Prostate gland (tissue), 2 donors: ENCODE results near the gene VAV2. TPM values are rescaled to one million over a fixed set of nuclear protein-coding genes. Genes with fewer than 3 reads are reported as not detected.

Experiments used
- DNase-seq: peaks from one replicate; pipeline ENCODE4 v3.0.0-alpha.2; 2019; ENCODE audit warnings: low spot score
- H3K27ac ChIP-seq, 2 donors: fragments of 200-600 bp; sonication (generic); 2 replicates each; pipeline ENCODE4 v1.5.1; 2017 to 2019
- H3K27me3 ChIP-seq: fragments of 200-600 bp; sonication (generic); replicated peaks from 2 replicates; pipeline ENCODE4 v1.5.1; 2019; ENCODE audit not compliant: insufficient read depth
- H3K36me3 ChIP-seq, 2 donors: fragments of 200-600 bp; sonication (generic); 1 replicate in 1 of 2; 2 replicates in 1 of 2; pipeline versions ENCODE4 v1.5.1 to v1.8.1; 2017 to 2019
- H3K4me1 ChIP-seq: fragments of 200-600 bp; sonication (generic); replicated peaks from 2 replicates; pipeline ENCODE4 v1.5.1; 2019
- H3K4me3 ChIP-seq, 2 donors: fragments of 200-600 bp; sonication (generic); 2 replicates each; pipeline ENCODE4 v1.5.1; 2017 to 2019
- H3K9me3 ChIP-seq: fragments of 200-600 bp; sonication (generic); 2 replicates; pipeline ENCODE4 v1.5.1; 2017
- POLR2A ChIP-seq: fragments of 450-650 bp; IDR thresholded peaks from one replicate; pipeline ENCODE4 v1.6.1; 2016; ENCODE audit warnings: antibody characterized with exemption, mild to moderate bottlenecking
- POLR2AphosphoS5 ChIP-seq: sonication (generic); formaldehyde crosslinking; IDR thresholded peaks from one replicate; pipeline ENCODE4 v1.6.1; 2017; ENCODE audit warnings: antibody characterized with exemption
- WGBS: methylation state at CpG from one replicate; pipeline ENCODE4 v1.1.5; 2018; 5-methylcytosine and 5-hydroxymethylcytosine counted together
- intact Hi-C: fragments of 100-400 bp; cut with DNase I; formaldehyde crosslinking; loops from one replicate; pipeline ENCODE4 v1.14.2; 2022
- total RNA-seq, 2 donors: library from RNA; depleted of rRNA; stranded (reverse); fragments of >200 nt; gene quantifications; one replicate each; pipeline ENCODE4 v1.1.0, GENCODE V29; 2016
- TF ChIP-seq, protein P1 (sequence below), 4 experiments: fragments of 200-600 bp in 2 of 4; fragments of 450-650 bp in 2 of 4; sonication (generic) in 2 of 4; IDR thresholded peaks; 1 replicate in 3 of 4; 2 replicates in 1 of 4; pipeline ENCODE4 v1.5.1; 2016 to 2019; ENCODE audit warnings: antibody characterized with exemption in 4 of 4, mild to moderate bottlenecking in 2 of 4, moderate library complexity in 2 of 4

VAV2 gene
- total RNA-seq, 2 donors from 2014 or later, result 13.5 to 19.5 TPM

DNA sequence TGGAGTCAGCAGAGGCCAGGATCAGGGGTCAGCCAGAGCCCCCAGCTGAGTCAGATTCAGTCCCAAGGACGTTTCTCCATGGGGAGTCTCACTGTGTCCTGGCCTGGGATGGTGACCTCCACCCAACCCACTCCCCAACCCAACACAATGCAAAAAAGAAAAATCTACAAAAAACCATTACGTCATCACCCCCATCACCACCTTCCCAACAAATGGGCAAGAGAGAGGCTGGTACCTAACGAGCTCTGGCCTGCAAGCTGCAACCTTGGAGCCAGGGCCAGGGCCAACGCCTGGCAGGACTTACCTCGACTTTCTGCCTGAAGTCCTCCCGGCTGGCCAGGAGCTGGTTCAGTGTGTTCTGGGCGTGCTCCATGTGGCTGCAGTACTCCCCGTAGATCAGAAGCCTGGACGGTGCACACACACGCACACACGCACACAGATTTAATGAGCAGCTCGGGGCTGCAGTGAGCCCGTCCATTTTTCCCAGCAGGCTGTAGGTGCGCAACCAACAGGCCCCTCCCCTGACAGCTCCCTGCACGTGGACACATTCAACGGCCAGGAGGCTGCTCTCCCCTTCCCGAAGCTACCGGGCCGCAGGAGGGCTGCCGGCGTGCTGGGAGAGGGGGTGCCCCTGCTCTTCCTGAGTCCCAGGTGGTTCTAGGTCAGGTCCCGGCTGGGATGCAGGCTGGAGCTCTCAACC lies 194.6 kb downstream of the VAV2 start:
- no peak for DNase-seq
- Histone ChIP-seq H3K9me3 (no peaks in the 10 kb centered on the region), H3K27me3 (no peaks in the 10 kb centered on the region), H3K36me3 (no peaks in the 10 kb centered on the region), H3K4me3 (no peak overlapping the region), H3K4me1 (peaks cover 3% of the 10 kb centered on the region), H3K27ac (no peak overlapping the region)
- TF ChIP-seq, protein P1, sequence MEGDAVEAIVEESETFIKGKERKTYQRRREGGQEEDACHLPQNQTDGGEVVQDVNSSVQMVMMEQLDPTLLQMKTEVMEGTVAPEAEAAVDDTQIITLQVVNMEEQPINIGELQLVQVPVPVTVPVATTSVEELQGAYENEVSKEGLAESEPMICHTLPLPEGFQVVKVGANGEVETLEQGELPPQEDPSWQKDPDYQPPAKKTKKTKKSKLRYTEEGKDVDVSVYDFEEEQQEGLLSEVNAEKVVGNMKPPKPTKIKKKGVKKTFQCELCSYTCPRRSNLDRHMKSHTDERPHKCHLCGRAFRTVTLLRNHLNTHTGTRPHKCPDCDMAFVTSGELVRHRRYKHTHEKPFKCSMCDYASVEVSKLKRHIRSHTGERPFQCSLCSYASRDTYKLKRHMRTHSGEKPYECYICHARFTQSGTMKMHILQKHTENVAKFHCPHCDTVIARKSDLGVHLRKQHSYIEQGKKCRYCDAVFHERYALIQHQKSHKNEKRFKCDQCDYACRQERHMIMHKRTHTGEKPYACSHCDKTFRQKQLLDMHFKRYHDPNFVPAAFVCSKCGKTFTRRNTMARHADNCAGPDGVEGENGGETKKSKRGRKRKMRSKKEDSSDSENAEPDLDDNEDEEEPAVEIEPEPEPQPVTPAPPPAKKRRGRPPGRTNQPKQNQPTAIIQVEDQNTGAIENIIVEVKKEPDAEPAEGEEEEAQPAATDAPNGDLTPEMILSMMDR (IDR thresholded peaks at IDR 0.05), result no peak
- no peak for TF ChIP-seq POLR2AphosphoS5
- TF ChIP-seq POLR2A, result no peak
- intact Hi-C loops, result loop anchor here (10.0 kb wide), 1 partner anchor 297 kb away; no protein-coding TSS in a partner anchor
- 76% methylated on average over 8 of the region's 22 CpGs for WGBS

- Histone ChIP-seq H3K36me3 (no peaks in the 10 kb centered on the region), H3K4me1 (peaks cover 3% of the 10 kb centered on the region), H3K27me3 (no peaks in the 10 kb centered on the region), H3K4me3 (no peak overlapping the region), H3K9me3 (no peaks in the 10 kb centered on the region), H3K27ac (no peak overlapping the region)
- intact Hi-C loops, result loop anchor here (10.0 kb wide), 1 partner anchor 298 kb away; no protein-coding TSS in a partner anchor
- TF ChIP-seq POLR2AphosphoS5, result no peak
- TF ChIP-seq POLR2A, result no peak
- TF ChIP-seq, protein P1 (IDR thresholded peaks at IDR 0.05), result no peak
- 88% methylated on average over 11 of the region's 11 CpGs for WGBS
- no peak for DNase-seq
These were observed 195.6 kb downstream of the VAV2 start for GRCh38 chr9:133796562-133796961.

DNA sequence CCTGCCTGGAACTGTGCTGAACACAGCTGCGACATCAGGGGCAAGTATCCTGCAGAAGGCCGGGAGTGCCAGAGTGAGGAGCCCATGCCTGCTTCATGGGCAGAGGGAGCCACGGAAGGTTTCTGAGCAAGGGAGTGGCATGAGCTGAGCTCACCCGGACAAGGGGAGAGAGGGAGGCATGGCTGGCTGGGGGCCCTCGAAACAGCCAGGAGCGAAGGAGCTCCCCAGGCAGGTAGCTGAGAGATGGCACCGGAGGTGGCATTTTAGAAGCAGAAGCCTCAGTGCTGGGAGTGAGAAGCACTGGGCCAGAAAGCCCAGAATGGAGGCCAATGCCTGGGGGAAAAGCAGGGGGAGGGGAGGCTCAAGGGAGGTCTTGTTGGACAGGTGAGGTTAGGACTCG lies 197.1 kb downstream of the VAV2 start:
- H3K4me3 ChIP-seq, result no peak overlapping the region
- WGBS, result 74% methylated on average over 8 of the region's 8 CpGs
- no peaks in the 10 kb centered on the region for H3K27me3 ChIP-seq
- no peak overlapping the region for H3K27ac ChIP-seq
- TF ChIP-seq POLR2AphosphoS5, result no peak
- TF ChIP-seq, protein P1 (IDR thresholded peaks at IDR 0.05), result no peak
- TF ChIP-seq POLR2A, result no peak
- no peaks in the 10 kb centered on the region for H3K9me3 ChIP-seq
- intact Hi-C loops, result loop anchor here (10.0 kb wide), 1 partner anchor 300 kb away; no protein-coding TSS in a partner anchor
- peaks cover 3% of the 10 kb centered on the region for H3K4me1 ChIP-seq
- H3K36me3 ChIP-seq, result no peaks in the 10 kb centered on the region
- DNase-seq, result no peak

GRCh38 chr9:133794016-133794760 lies 197.9 kb downstream of the VAV2 start:
- peaks cover 3% of the 10 kb centered on the region for H3K4me1 ChIP-seq
- TF ChIP-seq POLR2A, result no peak
- no peak for TF ChIP-seq POLR2AphosphoS5
- TF ChIP-seq, protein P1 (IDR thresholded peaks at IDR 0.05), result no peak
- 90% methylated on average over 25 of the region's 27 CpGs for WGBS

More at GRCh38 chr9:133794016-133794760, 197.9 kb downstream of the VAV2 start:
- no peak overlapping the region for H3K27ac ChIP-seq
- no peak overlapping the region for H3K4me3 ChIP-seq
- intact Hi-C loops, result loop anchor here (10.0 kb wide), 1 partner anchor 301 kb away; no protein-coding TSS in a partner anchor
- no peak for DNase-seq
- H3K27me3 ChIP-seq, result no peaks in the 10 kb centered on the region
- no peaks in the 10 kb centered on the region for H3K36me3 ChIP-seq
- no peaks in the 10 kb centered on the region for H3K9me3 ChIP-seq
